ENCODE measurements around the gene TGFBRAP1. TPM values are rescaled to one million over a fixed set of nuclear protein-coding genes. Genes with fewer than 3 reads are reported as not detected.

TGFBRAP1 gene
- total and polyA plus RNA-seq, 9 of the 15 experiments (the other 6 are each of a cell fraction or from before 2014, with no cell fraction given): 3.7 to 18.0 (median 11.0) TPM

DNA sequence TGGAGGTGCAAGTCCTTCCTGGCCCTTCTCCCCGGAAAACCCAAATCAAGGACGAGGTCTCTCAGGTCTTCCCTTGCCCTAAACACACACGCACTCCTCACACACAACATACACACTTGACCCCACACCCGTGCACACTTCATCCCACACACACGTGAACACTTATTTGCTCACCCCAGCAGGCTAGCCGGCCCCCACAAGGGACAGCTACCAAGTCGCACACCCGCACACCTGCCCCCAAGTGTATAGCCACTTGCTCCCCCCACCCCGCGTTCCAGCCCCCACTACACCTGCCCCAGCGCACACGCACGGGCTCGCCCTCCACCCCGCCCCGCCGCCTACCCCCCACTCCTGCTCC, 359 bp downstream of the TGFBRAP1 start (continued):
- TF ChIP-seq, protein P1, sequence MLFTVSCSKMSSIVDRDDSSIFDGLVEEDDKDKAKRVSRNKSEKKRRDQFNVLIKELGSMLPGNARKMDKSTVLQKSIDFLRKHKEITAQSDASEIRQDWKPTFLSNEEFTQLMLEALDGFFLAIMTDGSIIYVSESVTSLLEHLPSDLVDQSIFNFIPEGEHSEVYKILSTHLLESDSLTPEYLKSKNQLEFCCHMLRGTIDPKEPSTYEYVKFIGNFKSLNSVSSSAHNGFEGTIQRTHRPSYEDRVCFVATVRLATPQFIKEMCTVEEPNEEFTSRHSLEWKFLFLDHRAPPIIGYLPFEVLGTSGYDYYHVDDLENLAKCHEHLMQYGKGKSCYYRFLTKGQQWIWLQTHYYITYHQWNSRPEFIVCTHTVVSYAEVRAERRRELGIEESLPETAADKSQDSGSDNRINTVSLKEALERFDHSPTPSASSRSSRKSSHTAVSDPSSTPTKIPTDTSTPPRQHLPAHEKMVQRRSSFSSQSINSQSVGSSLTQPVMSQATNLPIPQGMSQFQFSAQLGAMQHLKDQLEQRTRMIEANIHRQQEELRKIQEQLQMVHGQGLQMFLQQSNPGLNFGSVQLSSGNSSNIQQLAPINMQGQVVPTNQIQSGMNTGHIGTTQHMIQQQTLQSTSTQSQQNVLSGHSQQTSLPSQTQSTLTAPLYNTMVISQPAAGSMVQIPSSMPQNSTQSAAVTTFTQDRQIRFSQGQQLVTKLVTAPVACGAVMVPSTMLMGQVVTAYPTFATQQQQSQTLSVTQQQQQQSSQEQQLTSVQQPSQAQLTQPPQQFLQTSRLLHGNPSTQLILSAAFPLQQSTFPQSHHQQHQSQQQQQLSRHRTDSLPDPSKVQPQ (CRISPR knock-in tag; IDR thresholded peaks at IDR 0.05; ENCODE audit: borderline replicate concordance): no peak
- TF ChIP-seq, protein P2, sequence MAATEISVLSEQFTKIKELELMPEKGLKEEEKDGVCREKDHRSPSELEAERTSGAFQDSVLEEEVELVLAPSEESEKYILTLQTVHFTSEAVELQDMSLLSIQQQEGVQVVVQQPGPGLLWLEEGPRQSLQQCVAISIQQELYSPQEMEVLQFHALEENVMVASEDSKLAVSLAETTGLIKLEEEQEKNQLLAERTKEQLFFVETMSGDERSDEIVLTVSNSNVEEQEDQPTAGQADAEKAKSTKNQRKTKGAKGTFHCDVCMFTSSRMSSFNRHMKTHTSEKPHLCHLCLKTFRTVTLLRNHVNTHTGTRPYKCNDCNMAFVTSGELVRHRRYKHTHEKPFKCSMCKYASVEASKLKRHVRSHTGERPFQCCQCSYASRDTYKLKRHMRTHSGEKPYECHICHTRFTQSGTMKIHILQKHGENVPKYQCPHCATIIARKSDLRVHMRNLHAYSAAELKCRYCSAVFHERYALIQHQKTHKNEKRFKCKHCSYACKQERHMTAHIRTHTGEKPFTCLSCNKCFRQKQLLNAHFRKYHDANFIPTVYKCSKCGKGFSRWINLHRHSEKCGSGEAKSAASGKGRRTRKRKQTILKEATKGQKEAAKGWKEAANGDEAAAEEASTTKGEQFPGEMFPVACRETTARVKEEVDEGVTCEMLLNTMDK (IDR thresholded peaks at IDR 0.05; ENCODE audit: borderline replicate concordance, insufficient read depth, low read depth, low read length, poor library complexity, severe bottlenecking): no peak
- TF ChIP-seq ATF1 (CRISPR knock-in tag; IDR thresholded peaks at IDR 0.05): no peak
- TF ChIP-seq ATF1 (tag; IDR thresholded peaks at IDR 0.05): no peak
- TF ChIP-seq SMARCE1 (IDR thresholded peaks at IDR 0.05): 0 out of 2 replicates have a peak, but pooled peaks have one; percentile 41
- TF ChIP-seq, protein P3, sequence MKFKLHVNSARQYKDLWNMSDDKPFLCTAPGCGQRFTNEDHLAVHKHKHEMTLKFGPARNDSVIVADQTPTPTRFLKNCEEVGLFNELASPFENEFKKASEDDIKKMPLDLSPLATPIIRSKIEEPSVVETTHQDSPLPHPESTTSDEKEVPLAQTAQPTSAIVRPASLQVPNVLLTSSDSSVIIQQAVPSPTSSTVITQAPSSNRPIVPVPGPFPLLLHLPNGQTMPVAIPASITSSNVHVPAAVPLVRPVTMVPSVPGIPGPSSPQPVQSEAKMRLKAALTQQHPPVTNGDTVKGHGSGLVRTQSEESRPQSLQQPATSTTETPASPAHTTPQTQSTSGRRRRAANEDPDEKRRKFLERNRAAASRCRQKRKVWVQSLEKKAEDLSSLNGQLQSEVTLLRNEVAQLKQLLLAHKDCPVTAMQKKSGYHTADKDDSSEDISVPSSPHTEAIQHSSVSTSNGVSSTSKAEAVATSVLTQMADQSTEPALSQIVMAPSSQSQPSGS (CRISPR knock-in tag; IDR thresholded peaks at IDR 0.05): no peak
- TF ChIP-seq, protein P4, sequence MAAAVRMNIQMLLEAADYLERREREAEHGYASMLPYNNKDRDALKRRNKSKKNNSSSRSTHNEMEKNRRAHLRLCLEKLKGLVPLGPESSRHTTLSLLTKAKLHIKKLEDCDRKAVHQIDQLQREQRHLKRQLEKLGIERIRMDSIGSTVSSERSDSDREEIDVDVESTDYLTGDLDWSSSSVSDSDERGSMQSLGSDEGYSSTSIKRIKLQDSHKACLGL (CRISPR knock-in tag; IDR thresholded peaks at IDR 0.05; ENCODE audit: borderline replicate concordance, poor library complexity, severe bottlenecking): no peak
- no peak for TF ChIP-seq FOXM1 (IDR thresholded peaks at IDR 0.05; ENCODE audit: low read depth)
- no peak for TF ChIP-seq FOXM1 (CRISPR knock-in tag; IDR thresholded peaks at IDR 0.05; ENCODE audit: low read depth)
- no peak for TF ChIP-seq KAT2B (IDR thresholded peaks at IDR 0.05; ENCODE audit: low read depth, low read length)
- peak in 1 of 2 experiments; percentile 67; a peak in 2 of 4 replicates for TF ChIP-seq HDAC1 (IDR thresholded peaks at IDR 0.05)
- no peak for TF ChIP-seq ZEB2 (IDR thresholded peaks at IDR 0.05)
- no peak for TF ChIP-seq CC2D1A (IDR thresholded peaks at IDR 0.05)
- TF ChIP-seq, protein P5, sequence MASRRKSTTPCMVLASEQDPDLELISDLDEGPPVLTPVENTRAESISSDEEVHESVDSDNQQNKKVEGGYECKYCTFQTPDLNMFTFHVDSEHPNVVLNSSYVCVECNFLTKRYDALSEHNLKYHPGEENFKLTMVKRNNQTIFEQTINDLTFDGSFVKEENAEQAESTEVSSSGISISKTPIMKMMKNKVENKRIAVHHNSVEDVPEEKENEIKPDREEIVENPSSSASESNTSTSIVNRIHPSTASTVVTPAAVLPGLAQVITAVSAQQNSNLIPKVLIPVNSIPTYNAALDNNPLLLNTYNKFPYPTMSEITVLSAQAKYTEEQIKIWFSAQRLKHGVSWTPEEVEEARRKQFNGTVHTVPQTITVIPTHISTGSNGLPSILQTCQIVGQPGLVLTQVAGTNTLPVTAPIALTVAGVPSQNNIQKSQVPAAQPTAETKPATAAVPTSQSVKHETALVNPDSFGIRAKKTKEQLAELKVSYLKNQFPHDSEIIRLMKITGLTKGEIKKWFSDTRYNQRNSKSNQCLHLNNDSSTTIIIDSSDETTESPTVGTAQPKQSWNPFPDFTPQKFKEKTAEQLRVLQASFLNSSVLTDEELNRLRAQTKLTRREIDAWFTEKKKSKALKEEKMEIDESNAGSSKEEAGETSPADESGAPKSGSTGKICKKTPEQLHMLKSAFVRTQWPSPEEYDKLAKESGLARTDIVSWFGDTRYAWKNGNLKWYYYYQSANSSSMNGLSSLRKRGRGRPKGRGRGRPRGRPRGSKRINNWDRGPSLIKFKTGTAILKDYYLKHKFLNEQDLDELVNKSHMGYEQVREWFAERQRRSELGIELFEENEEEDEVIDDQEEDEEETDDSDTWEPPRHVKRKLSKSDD (conservative IDR thresholded peaks at IDR 0.05; ENCODE audit: low read length): no peak
- TF ChIP-seq SOX6 (IDR thresholded peaks at IDR 0.05): no peak
- no peak for TF ChIP-seq SRSF9 (IDR thresholded peaks at IDR 0.05; ENCODE audit: borderline replicate concordance, low read depth, low read length)
- TF ChIP-seq ELF4 (CRISPR knock-in tag; IDR thresholded peaks at IDR 0.05): 0 out of 2 replicates have a peak, but pooled peaks have one; percentile 41
- TF ChIP-seq IRF2 (CRISPR knock-in tag; IDR thresholded peaks at IDR 0.05): no peak
